ENCODE results near the gene BHLHE23. TPM values are rescaled to one million over a fixed set of nuclear protein-coding genes. Genes with fewer than 3 reads are reported as not detected.

The BHLHE23 gene
- total RNA-seq, 2 donors from 2014 or later, result not detected

GRCh38 chr20:62978561-62978943, 28.2 kb downstream of the BHLHE23 start:
- Histone ChIP-seq H3K27me3 (peaks cover 40% of the 10 kb centered on the region), H3K4me3 (no peak overlapping the region), H3K4me1 (no peaks in the 10 kb centered on the region), H3K9ac (ENCODE audit: low read depth in 2 of 2, low read length in 2 of 2) (no peak overlapping the region), H3K9me3 (no peaks in the 10 kb centered on the region), H3K27ac (no peak overlapping the region), H3K36me3 (no peaks in the 10 kb centered on the region)
- intact Hi-C loops (cut with DNase I), result no loop called here
- no peak for DNase-seq
- no peak for TF ChIP-seq CTCF (IDR thresholded peaks at IDR 0.05)

GRCh38 chr20:62977613-62978560, 28.9 kb downstream of the BHLHE23 start:
- no peak for TF ChIP-seq CTCF (IDR thresholded peaks at IDR 0.05)
- intact Hi-C loops (cut with DNase I), result no loop called here
- Histone ChIP-seq H3K27ac (no peak overlapping the region), H3K36me3 (no peaks in the 10 kb centered on the region), H3K9me3 (no peaks in the 10 kb centered on the region), H3K4me1 (no peaks in the 10 kb centered on the region), H3K27me3 (peaks cover 47% of the 10 kb centered on the region), H3K4me3 (no peak overlapping the region), H3K9ac (ENCODE audit: low read depth in 2 of 2, low read length in 2 of 2) (no peak overlapping the region)
- peak; percentile 58 for DNase-seq

- H3K27me3 ChIP-seq, result peaks cover 52% of the 10 kb centered on the region
Measured at GRCh38 chr20:62976886-62977285, 29.9 kb downstream of the BHLHE23 start.

GRCh38 chr20:62975812-62976508, 30.8 kb downstream of the BHLHE23 start:
- Histone ChIP-seq H3K27me3 (peaks cover 54% of the 10 kb centered on the region), H3K27ac (no peak overlapping the region), H3K4me1 (no peaks in the 10 kb centered on the region), H3K4me3 (no peak overlapping the region), H3K9me3 (no peaks in the 10 kb centered on the region), H3K9ac (ENCODE audit: low read depth in 2 of 2, low read length in 2 of 2) (no peak overlapping the region), H3K36me3 (no peaks in the 10 kb centered on the region)
- no peak for TF ChIP-seq CTCF (IDR thresholded peaks at IDR 0.05)
- intact Hi-C loops (cut with DNase I), result no loop called here
- no peak for DNase-seq

More at GRCh38 chr20:62976886-62977285, 29.9 kb downstream of the BHLHE23 start:
- DNase-seq, result no peak
- H3K4me3 ChIP-seq, result no peak overlapping the region
- H3K9me3 ChIP-seq, result no peaks in the 10 kb centered on the region
- no peak for TF ChIP-seq CTCF (IDR thresholded peaks at IDR 0.05)
- no peaks in the 10 kb centered on the region for H3K36me3 ChIP-seq
- H3K9ac ChIP-seq (ENCODE audit: low read depth in 2 of 2, low read length in 2 of 2), result no peak overlapping the region
- intact Hi-C loops (cut with DNase I), result no loop called here
- H3K4me1 ChIP-seq, result no peaks in the 10 kb centered on the region
- no peak overlapping the region for H3K27ac ChIP-seq

GRCh38 chr20:62975251-62975760, 31.5 kb downstream of the BHLHE23 start:
- intact Hi-C loops (cut with DNase I), result no loop called here
- no peaks in the 10 kb centered on the region for H3K4me1 ChIP-seq
- peaks cover 52% of the 10 kb centered on the region for H3K27me3 ChIP-seq
- no peak overlapping the region for H3K27ac ChIP-seq
- no peak overlapping the region for H3K9ac ChIP-seq (ENCODE audit: low read depth in 2 of 2, low read length in 2 of 2)
- H3K36me3 ChIP-seq, result no peaks in the 10 kb centered on the region
- DNase-seq, result no peak
- no peaks in the 10 kb centered on the region for H3K9me3 ChIP-seq
- no peak overlapping the region for H3K4me3 ChIP-seq
- TF ChIP-seq CTCF (IDR thresholded peaks at IDR 0.05), result no peak
